Measurements from ENCODE around the gene NOVA2.

DNA sequence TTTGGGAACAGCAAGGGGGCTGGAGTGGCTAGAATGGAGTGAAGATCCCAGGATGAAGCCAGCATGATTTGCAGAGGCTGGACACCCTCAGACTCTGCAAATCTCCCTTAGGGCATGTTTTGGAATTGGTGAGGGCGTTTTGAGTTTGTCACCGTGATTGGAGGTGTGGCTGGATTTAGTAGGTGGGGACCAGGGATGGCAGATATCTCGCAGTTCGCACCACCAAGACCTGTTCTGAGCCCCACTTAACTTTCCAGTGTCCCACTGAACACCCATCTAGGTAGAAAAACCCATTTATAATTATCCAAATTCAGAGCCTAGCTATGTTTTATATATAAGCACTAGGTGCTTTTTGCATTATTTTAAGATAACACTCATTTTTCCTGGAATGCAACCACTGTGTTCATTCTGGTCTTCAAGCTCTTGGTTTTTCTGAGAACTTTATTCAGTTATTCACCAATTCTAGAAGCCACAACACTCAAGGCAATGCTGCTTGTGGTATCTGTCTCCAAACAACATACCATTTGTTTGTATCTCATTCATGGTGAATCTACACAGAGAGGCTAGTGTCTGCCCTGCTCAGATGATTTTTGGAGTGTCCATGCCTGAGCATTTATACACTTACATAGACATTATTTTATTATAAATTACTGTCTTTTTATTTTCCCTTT lies 56.1 kb downstream of the NOVA2 start:
- TF ChIP-seq EZH2 (IDR thresholded peaks at IDR 0.05; ENCODE audit: low read depth) (no peak), CTCF (conservative IDR thresholded peaks at IDR 0.05) (no peak)
